CD4-positive, alpha-beta T cell treated with Interleukin-2 at 100 ng/mL for 4 hours (primary cell): Measurements from ENCODE around the gene ADARB2.
"Not testable (repeated sequence)": the region's sequence is repeated elsewhere in the genome, so short reads cannot be mapped to it uniquely, and the experiment has no call there.

Experiments
- DNase-seq: peaks from one replicate; pipeline ENCODE4 v3.0.0-alpha.2; 2020; ENCODE audit warnings: low spot score

ADARB2 gene

GRCh38 chr10:1427521-1428186, 309.7 kb downstream of the ADARB2 start:
- DNase-seq, result not testable (repeated sequence)

- DNase-seq, result no peak
Observed at GRCh38 chr10:1426786-1427185, 310.5 kb downstream of the ADARB2 start.

GRCh38 chr10:1425879-1426278, 311.4 kb downstream of the ADARB2 start:
- no peak for DNase-seq

GRCh38 chr10:1424648-1425047, 312.7 kb downstream of the ADARB2 start:
- no peak for DNase-seq

GRCh38 chr10:1423676-1424253, 313.6 kb downstream of the ADARB2 start:
- DNase-seq, result no peak

- DNase-seq, result no peak
Observed at GRCh38 chr10:1422275-1422674, 315.1 kb downstream of the ADARB2 start.

- peak; percentile 34 for DNase-seq
Observed at GRCh38 chr10:1420661-1421362, 316.5 kb downstream of the ADARB2 start.

GRCh38 chr10:1419796-1420610, 317.3 kb downstream of the ADARB2 start:
- no peak for DNase-seq

- no peak for DNase-seq
Observed at GRCh38 chr10:1418031-1418550, 319.2 kb downstream of the ADARB2 start.

- DNase-seq, result no peak
Observed at GRCh38 chr10:1417574-1417973, 319.8 kb downstream of the ADARB2 start.

GRCh38 chr10:1416456-1417037, 320.8 kb downstream of the ADARB2 start:
- no peak for DNase-seq

GRCh38 chr10:1414893-1415292, 322.4 kb downstream of the ADARB2 start:
- DNase-seq, result no peak

GRCh38 chr10:1414346-1414745, 323.0 kb downstream of the ADARB2 start:
- not testable (repeated sequence) for DNase-seq

GRCh38 chr10:1413823-1414222, 323.5 kb downstream of the ADARB2 start:
- no peak for DNase-seq

GRCh38 chr10:1413256-1413655, 324.1 kb downstream of the ADARB2 start:
- no peak for DNase-seq

GRCh38 chr10:1412531-1413189, 324.7 kb downstream of the ADARB2 start:
- no peak for DNase-seq

- DNase-seq, result no peak
Observed at GRCh38 chr10:1411956-1412355, 325.4 kb downstream of the ADARB2 start.

GRCh38 chr10:1411451-1411850, 325.9 kb downstream of the ADARB2 start:
- no peak for DNase-seq

- DNase-seq, result no peak
Observed at GRCh38 chr10:1410469-1411395, 326.6 kb downstream of the ADARB2 start.

GRCh38 chr10:1410032-1410431, 327.3 kb downstream of the ADARB2 start:
- no peak for DNase-seq
